Liver (tissue), 9 donors: ENCODE results near the gene SPTLC2. TPM values are rescaled to one million over a fixed set of nuclear protein-coding genes. Genes with fewer than 3 reads are reported as not detected.

Source experiments
- DNase-seq: peaks from one replicate; pipeline ENCODE4 v3.0.0-alpha.2; 2017; ENCODE audit warnings: low spot score
- H3K27ac ChIP-seq, 2 donors: one replicate each; pipeline ENCODE4 v1.7.0; 2013; ENCODE audit warnings: inconsistent platforms in 2 of 2, low read length in 2 of 2, control low read depth in 1 of 2, low read depth in 1 of 2, mild to moderate bottlenecking in 1 of 2
- H3K27me3 ChIP-seq, 4 donors: one replicate each; pipeline versions ENCODE4 v1.6.1 to v1.7.0; 2013; ENCODE audit warnings: low read length in 3 of 4, inconsistent platforms in 1 of 4, mild to moderate bottlenecking in 1 of 4, moderate library complexity in 1 of 4; ENCODE audit not compliant: control insufficient read depth in 4 of 4, insufficient read depth in 4 of 4
- H3K36me3 ChIP-seq, 4 donors: one replicate each; pipeline versions ENCODE4 v1.6.1 to v1.7.0; 2013; ENCODE audit warnings: low read length in 3 of 4, mild to moderate bottlenecking in 3 of 4, low read depth in 1 of 4, moderate library complexity in 1 of 4; ENCODE audit not compliant: control insufficient read depth in 4 of 4, insufficient read depth in 3 of 4
- H3K4me1 ChIP-seq, 4 donors: one replicate each; pipeline versions ENCODE4 v1.6.1 to v1.7.0; 2013; ENCODE audit warnings: low read length in 3 of 4, mild to moderate bottlenecking in 3 of 4, moderate library complexity in 1 of 4; ENCODE audit not compliant: control insufficient read depth in 4 of 4, insufficient read depth in 4 of 4
- H3K4me3 ChIP-seq, 3 donors: one replicate each; pipeline versions ENCODE4 v1.6.1 to v1.7.0; 2013; ENCODE audit warnings: low read length in 3 of 3, control low read depth in 1 of 3, low read depth in 1 of 3, mild to moderate bottlenecking in 1 of 3
- H3K9ac ChIP-seq, 2 donors: one replicate each; pipeline ENCODE4 v1.7.0; 2013; ENCODE audit warnings: low read length in 2 of 2, mild to moderate bottlenecking in 2 of 2, moderate library complexity in 2 of 2, control low read depth in 1 of 2, low read depth in 1 of 2
- H3K9me3 ChIP-seq, 4 donors: one replicate each; pipeline versions ENCODE4 v1.6.1 to v1.7.0; 2013; ENCODE audit warnings: low read length in 3 of 4; ENCODE audit not compliant: control insufficient read depth in 4 of 4
- ATF3 ChIP-seq: IDR thresholded peaks from 2 replicates; pipeline ENCODE4 v1.6.1; 2016; ENCODE audit warnings: antibody characterized with exemption
- CTCF ChIP-seq: fragments of 150-350 bp; IDR thresholded peaks from 2 replicates; pipeline ENCODE4 v1.5.1; 2017; ENCODE audit warnings: improper control_type of control experiment, low read depth, low read length; ENCODE audit not compliant: missing input control
- EGR1 ChIP-seq, 2 donors: IDR thresholded peaks; 2 replicates each; pipeline ENCODE4 v1.6.1; 2016 to 2018; ENCODE audit warnings: antibody characterized with exemption in 2 of 2, low read depth in 2 of 2
- FOXA1 ChIP-seq: IDR thresholded peaks from 2 replicates; pipeline ENCODE4 v1.6.1; 2016; ENCODE audit warnings: antibody characterized with exemption
- FOXA2 ChIP-seq: IDR thresholded peaks from 2 replicates; pipeline ENCODE4 v1.6.1; 2016; ENCODE audit warnings: antibody characterized with exemption
- GABPA ChIP-seq, 2 donors: IDR thresholded peaks in 1 of 2; conservative IDR thresholded peaks in 1 of 2; 2 replicates each; pipeline ENCODE4 v1.6.1; 2016; ENCODE audit warnings: antibody characterized with exemption in 2 of 2, mild to moderate bottlenecking in 1 of 2, moderate library complexity in 1 of 2
- HNF4A ChIP-seq, 2 donors: conservative IDR thresholded peaks; 2 replicates each; pipeline ENCODE4 v1.6.1; 2016; ENCODE audit warnings: antibody characterized with exemption in 2 of 2, mild to moderate bottlenecking in 2 of 2
- HNF4G ChIP-seq: IDR thresholded peaks from 2 replicates; pipeline ENCODE4 v1.6.1; 2016; ENCODE audit warnings: antibody characterized with exemption
- JUND ChIP-seq, 2 donors: IDR thresholded peaks; 2 replicates each; pipeline ENCODE4 v1.6.1; 2016; ENCODE audit warnings: antibody characterized with exemption in 2 of 2
- MAX ChIP-seq: IDR thresholded peaks from 2 replicates; pipeline ENCODE4 v1.6.1; 2016; ENCODE audit warnings: antibody characterized with exemption
- NR2F2 ChIP-seq: IDR thresholded peaks from 2 replicates; pipeline ENCODE4 v1.6.1; 2016; ENCODE audit warnings: antibody characterized with exemption
- RAD21 ChIP-seq, 2 donors: IDR thresholded peaks; 2 replicates each; pipeline ENCODE4 v1.6.1; 2016; ENCODE audit warnings: antibody characterized with exemption in 2 of 2, mild to moderate bottlenecking in 2 of 2
- REST ChIP-seq: IDR thresholded peaks from 2 replicates; pipeline ENCODE4 v1.6.1; 2016; ENCODE audit warnings: antibody characterized with exemption, mild to moderate bottlenecking
- RXRA ChIP-seq, 2 donors: IDR thresholded peaks; 2 replicates each; pipeline ENCODE4 v1.6.1; 2017 to 2018; ENCODE audit warnings: antibody characterized with exemption in 2 of 2, mild to moderate bottlenecking in 1 of 2
- SP1 ChIP-seq: IDR thresholded peaks from 2 replicates; pipeline ENCODE4 v1.6.1; 2018; ENCODE audit warnings: antibody characterized with exemption, mild to moderate bottlenecking
- TAF1 ChIP-seq: conservative IDR thresholded peaks from 2 replicates; pipeline ENCODE4 v1.6.1; 2016; ENCODE audit warnings: antibody characterized with exemption, mild to moderate bottlenecking
- YY1 ChIP-seq: IDR thresholded peaks from 2 replicates; pipeline ENCODE4 v1.6.1; 2016; ENCODE audit warnings: antibody characterized with exemption, mild to moderate bottlenecking
- ZBTB33 ChIP-seq: IDR thresholded peaks from 2 replicates; pipeline ENCODE4 v1.6.1; 2016; ENCODE audit warnings: antibody characterized with exemption
- WGBS: extraction: QIAGEN DNeasy Blood & Tissue Kit; methylation state at CpG from one replicate; pipeline ENCODE4 v1.1.7; 2013; 5-methylcytosine and 5-hydroxymethylcytosine counted together
- polyA plus RNA-seq, 2 donors: library from polyadenylated mRNA; stranded (reverse) in 1 of 2; unstranded in 1 of 2; fragments of 200-250 nt in 1 of 2; fragments of >200 nt in 1 of 2; fragmentation: Nextera tagmentation in 1 of 2; extraction: Ambion mirVana in 1 of 2; gene quantifications; one replicate each; pipeline versions ENCODE4 v1.2.1 to v1.2.3, GENCODE V29; 2013 to 2015
- total RNA-seq, 2 donors: library from RNA; depleted of rRNA; stranded (reverse); fragments of >200 nt; gene quantifications; one replicate each; pipeline ENCODE4 v1.2.3, GENCODE V29; 2014
- donor health status: healthy.
- donor health status: healthy.
- donor health status: healthy.
- donor health status: healthy.
- donor health status: healthy.

The SPTLC2 gene
- total and polyA plus RNA-seq, 4 donors = 3.9 to 19.2 (median 9.9) TPM

GRCh38 chr14:77616133-77616453 lies 344 bp downstream of the SPTLC2 start (continued):
- TF ChIP-seq TAF1 = no peak

- WGBS = 14% methylated on average over 16 of the region's 16 CpGs
- Histone ChIP-seq H3K27ac (peak overlapping the region; percentile 18 to 48), H3K4me1 (peaks cover 5 to 13% (median 9%) of the 10 kb centered on the region in 4 donors)
Observed at GRCh38 chr14:77615361-77616132, 890 bp downstream of the SPTLC2 start.

More at GRCh38 chr14:77615361-77616132, 890 bp downstream of the SPTLC2 start:
- peak overlapping the region; percentile 52 to 73 for H3K9ac ChIP-seq
- H3K9me3 ChIP-seq = no peaks in the 10 kb centered on the region
- no peaks in the 10 kb centered on the region for H3K27me3 ChIP-seq
- DNase-seq = peak; percentile 41
- TF ChIP-seq MAX = no peak
- no peak for TF ChIP-seq RXRA (IDR thresholded peaks at IDR 0.05)
- TF ChIP-seq ZBTB33 = no peak
- no peak for TF ChIP-seq REST
- no peak for TF ChIP-seq HNF4A (conservative IDR thresholded peaks at IDR 0.05)
- no peak for TF ChIP-seq FOXA2
- no peak for TF ChIP-seq SP1
- TF ChIP-seq CTCF = no peak
- TF ChIP-seq GABPA (IDR thresholded peaks at IDR 0.05 in 1 of 2, conservative IDR thresholded peaks at IDR 0.05 in 1 of 2) = no peak
- no peak for TF ChIP-seq RAD21 (IDR thresholded peaks at IDR 0.05)
- no peak for TF ChIP-seq EGR1 (IDR thresholded peaks at IDR 0.05; ENCODE audit: low read depth in 2 of 2)
- no peak for TF ChIP-seq HNF4G
- TF ChIP-seq NR2F2 = no peak
- TF ChIP-seq YY1 = no peak
- TF ChIP-seq JUND (IDR thresholded peaks at IDR 0.05) = no peak
- TF ChIP-seq TAF1 = no peak
- TF ChIP-seq FOXA1 = no peak
- TF ChIP-seq ATF3 = no peak
- H3K4me3 ChIP-seq = peak overlapping the region; percentile 77 to 96 (median 84)
- no peaks in the 10 kb centered on the region for H3K36me3 ChIP-seq
